Measurements from ENCODE around the gene CRB2. TPM values are rescaled to one million over a fixed set of nuclear protein-coding genes. Genes with fewer than 3 reads are reported as not detected.

Gene CRB2
- total RNA-seq, 1 donor from 2014 or later: 0.93 TPM

DNA sequence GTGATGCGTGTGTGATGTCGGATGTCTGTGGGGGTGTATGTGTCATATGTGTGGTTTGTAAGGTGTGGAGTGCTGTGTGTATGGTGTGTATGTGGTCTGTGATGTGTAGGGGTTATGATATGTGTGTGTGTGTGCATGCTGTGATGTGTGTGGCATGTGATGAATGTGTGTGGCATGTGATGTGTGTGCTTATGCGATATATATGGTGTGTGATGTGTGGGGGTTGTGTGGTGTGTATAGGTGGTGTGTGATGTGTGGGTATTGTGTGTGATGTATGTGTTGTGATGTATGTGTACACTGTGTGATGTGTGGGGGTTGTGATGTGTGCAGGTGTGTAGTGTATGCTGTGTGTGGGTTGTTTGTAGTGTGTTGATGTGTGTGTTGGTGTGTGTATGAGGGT is 9.2 kb upstream of the CRB2 start:
- H3K9me3 ChIP-seq: no peaks in the 10 kb centered on the region
- no peak overlapping the region for H3K27ac ChIP-seq
- intact Hi-C loops (cut with DNase I): no loop called here
- H3K27me3 ChIP-seq: no peaks in the 10 kb centered on the region
- ATAC-seq (no peak), DNase-seq (no peak)
- no peaks in the 10 kb centered on the region for H3K36me3 ChIP-seq
- TF ChIP-seq CTCF (IDR thresholded peaks at IDR 0.05): no peak
- H3K4me1 ChIP-seq: peaks cover 3% of the 10 kb centered on the region
- no peak overlapping the region for H3K4me3 ChIP-seq

DNA sequence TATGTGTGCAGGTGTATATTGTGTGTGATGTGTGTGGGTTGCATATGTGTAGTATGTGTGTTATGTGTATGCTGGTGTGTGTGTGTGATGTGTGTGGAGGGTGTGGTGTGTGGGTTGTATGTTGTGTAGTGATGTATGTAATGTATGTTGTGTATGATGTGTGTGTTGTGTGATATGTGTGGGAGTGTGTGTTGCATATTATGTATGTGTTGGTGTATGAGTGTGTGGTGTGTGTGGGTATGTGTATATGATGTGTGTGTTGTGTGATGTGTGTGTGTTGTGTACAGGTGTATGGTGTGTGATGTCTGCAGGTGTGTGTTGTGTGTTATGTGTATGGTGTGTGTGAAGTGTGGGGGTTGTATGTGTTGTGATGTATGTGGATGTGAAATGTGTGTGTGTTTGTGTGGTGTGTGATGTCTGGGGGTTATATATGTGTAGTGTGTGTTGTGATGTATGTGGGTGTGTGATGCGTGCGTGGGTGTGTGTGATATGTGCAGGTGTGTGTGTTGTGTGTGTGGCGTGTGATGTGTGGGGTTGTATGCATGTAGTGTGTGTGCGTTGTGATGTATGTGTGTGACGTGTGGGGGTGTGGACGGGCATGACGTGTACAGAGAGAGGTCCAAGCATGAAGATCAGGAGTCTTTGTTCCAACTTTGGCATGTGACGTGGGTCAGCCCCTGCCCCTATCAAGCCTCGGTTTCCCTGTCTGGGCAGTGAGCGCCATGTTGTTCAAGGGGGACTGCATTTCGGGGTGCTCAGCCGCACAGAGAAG is 8.5 kb upstream of the CRB2 start:
- Histone ChIP-seq H3K27ac (no peak overlapping the region), H3K4me1 (peaks cover 3% of the 10 kb centered on the region), H3K4me3 (no peak overlapping the region), H3K27me3 (no peaks in the 10 kb centered on the region), H3K36me3 (no peaks in the 10 kb centered on the region), H3K9me3 (no peaks in the 10 kb centered on the region)
- ATAC-seq: no peak
- no peak for DNase-seq
- intact Hi-C loops (cut with DNase I): no loop called here
- TF ChIP-seq CTCF (IDR thresholded peaks at IDR 0.05): no peak

- Histone ChIP-seq H3K4me3 (no peak overlapping the region), H3K4me1 (peaks cover 3% of the 10 kb centered on the region), H3K27ac (no peak overlapping the region), H3K36me3 (no peaks in the 10 kb centered on the region), H3K9me3 (no peaks in the 10 kb centered on the region), H3K27me3 (peaks cover 4% of the 10 kb centered on the region)
- ATAC-seq (no peak), DNase-seq (no peak)
- intact Hi-C loops (cut with DNase I): no loop called here
- TF ChIP-seq CTCF (IDR thresholded peaks at IDR 0.05): no peak
Measured at GRCh38 chr9:123348317-123348992, 7.5 kb upstream of the CRB2 start.

- Histone ChIP-seq H3K4me3 (no peak overlapping the region), H3K4me1 (peaks cover 3% of the 10 kb centered on the region), H3K27ac (no peak overlapping the region), H3K36me3 (no peaks in the 10 kb centered on the region), H3K27me3 (peaks cover 8% of the 10 kb centered on the region), H3K9me3 (no peaks in the 10 kb centered on the region)
- no peak for TF ChIP-seq CTCF (IDR thresholded peaks at IDR 0.05)
- intact Hi-C loops (cut with DNase I): no loop called here
- no peak for DNase-seq
- no peak for ATAC-seq
Measured at GRCh38 chr9:123349033-123349432, 7.0 kb upstream of the CRB2 start.

GRCh38 chr9:123349691-123350480 is 6.1 kb upstream of the CRB2 start:
- peaks cover 12% of the 10 kb centered on the region for H3K27me3 ChIP-seq
- TF ChIP-seq CTCF (IDR thresholded peaks at IDR 0.05): peak; percentile 94
- ATAC-seq (peak; percentile 86), DNase-seq (no peak)
- peaks cover 3% of the 10 kb centered on the region for H3K4me1 ChIP-seq
- intact Hi-C loops (cut with DNase I): no loop called here
- H3K4me3 ChIP-seq: no peak overlapping the region
- H3K27ac ChIP-seq: no peak overlapping the region
- no peaks in the 10 kb centered on the region for H3K36me3 ChIP-seq
- H3K9me3 ChIP-seq: no peaks in the 10 kb centered on the region

Data from upper lobe of right lung (tissue), 1 donor.